Sigmoid colon (tissue), 7 donors: ENCODE results near the gene JAM2. TPM values are rescaled to one million over a fixed set of nuclear protein-coding genes. Genes with fewer than 3 reads are reported as not detected.
"Not testable (repeated sequence)": the region's sequence is repeated elsewhere in the genome, so short reads cannot be mapped to it uniquely, and the experiment has no call there.

Source experiments
- DNase-seq: peaks from one replicate; pipeline ENCODE4 v3.0.0-alpha.2; 2019
- H3K27ac ChIP-seq, 4 donors: fragments of 200-600 bp; sonication (generic); one replicate each; pipeline ENCODE4 v1.5.1; 2016 to 2019; ENCODE audit warnings: mild to moderate bottlenecking in 1 of 4
- H3K27me3 ChIP-seq, 3 donors: fragments of 200-600 bp; sonication (generic); one replicate each; pipeline ENCODE4 v1.5.1; 2019; ENCODE audit warnings: mild to moderate bottlenecking in 1 of 3
- H3K36me3 ChIP-seq, 4 donors: fragments of 200-600 bp; sonication (generic); one replicate each; pipeline ENCODE4 v1.5.1; 2016 to 2019
- H3K4me1 ChIP-seq, 4 donors: fragments of 200-600 bp; sonication (generic); one replicate each; pipeline ENCODE4 v1.5.1; 2017 to 2019
- H3K4me3 ChIP-seq, 4 donors: fragments of 200-600 bp; sonication (generic); one replicate each; pipeline ENCODE4 v1.5.1; 2017 to 2019; ENCODE audit warnings: mild to moderate bottlenecking in 2 of 4, moderate library complexity in 1 of 4
- H3K9me3 ChIP-seq, 4 donors: fragments of 200-600 bp in 3 of 4; sonication (generic) in 3 of 4; one replicate each; pipeline versions ENCODE4 v1.5.1 to v1.6.1; 2013 to 2019
- CTCF ChIP-seq, 4 experiments: fragments of 450-650 bp in 3 of 4; fragments of 200-600 bp in 1 of 4; IDR thresholded peaks; one replicate each; pipeline ENCODE4 v1.5.1; 2016 to 2019; ENCODE audit warnings: antibody characterized with exemption in 4 of 4, mild to moderate bottlenecking in 3 of 4, moderate library complexity in 2 of 4
- EP300 ChIP-seq, 4 donors: sonication (generic); formaldehyde crosslinking; IDR thresholded peaks; one replicate each; pipeline ENCODE4 v1.6.1; 2017; ENCODE audit warnings: antibody characterized with exemption in 4 of 4
- POLR2A ChIP-seq, 2 donors: fragments of 450-650 bp; IDR thresholded peaks; one replicate each; pipeline ENCODE4 v1.6.1; 2016; ENCODE audit warnings: antibody characterized with exemption in 2 of 2, mild to moderate bottlenecking in 2 of 2, moderate library complexity in 2 of 2
- POLR2AphosphoS5 ChIP-seq, 4 donors: sonication (generic); formaldehyde crosslinking; IDR thresholded peaks; one replicate each; pipeline ENCODE4 v1.6.1; 2017; ENCODE audit warnings: antibody characterized with exemption in 4 of 4
- WGBS, 2 donors: extraction: QIAGEN DNeasy Blood & Tissue Kit; methylation state at CpG; one replicate each; pipeline ENCODE4 v1.1.7; 2013; 5-methylcytosine and 5-hydroxymethylcytosine counted together
- intact Hi-C: fragments of 100-400 bp; cut with DNase I; formaldehyde crosslinking; loops from one replicate; pipeline ENCODE4 v1.15.1; 2023
- polyA plus RNA-seq, 3 donors: library from polyadenylated mRNA; stranded (reverse); fragments of 200-250 nt; gene quantifications; one replicate each; pipeline ENCODE4 v1.2.3, GENCODE V29; 2013
- total RNA-seq, 4 donors: library from RNA; depleted of rRNA; stranded (reverse); fragments of >200 nt; gene quantifications; one replicate each; pipeline ENCODE4 v1.1.0, GENCODE V29; 2016
- donor health status: healthy with polysubstance abuse.
- donor health status: Bipolar disorder and iron deficiency.
- donor health status: healthy.

Gene JAM2
- total and polyA plus RNA-seq, 7 donors = 0.46 to 31.6 (median 13.0) TPM

- Histone ChIP-seq H3K9me3 (no peaks in the 10 kb centered on the region), H3K27me3 (no peaks in the 10 kb centered on the region), H3K27ac (no peak overlapping the region), H3K4me1 (peaks cover 0 to 17% (median 7%) of the 10 kb centered on the region in 4 donors), H3K36me3 (no peaks in the 10 kb centered on the region), H3K4me3 (no peak overlapping the region)
- WGBS, 2 donors = 80 to 81% methylated on average over 3 of the region's 3 CpGs
- DNase-seq = no peak
- intact Hi-C loops = no loop called here
- TF ChIP-seq CTCF (IDR thresholded peaks at IDR 0.05) (no peak), POLR2A (IDR thresholded peaks at IDR 0.05) (no peak), POLR2AphosphoS5 (IDR thresholded peaks at IDR 0.05) (no peak), EP300 (IDR thresholded peaks at IDR 0.05) (no peak)
These were observed 52.9 kb downstream of the JAM2 start for GRCh38 chr21:25691976-25692375.

- 90 to 97% methylated on average over 36 of the region's 36 CpGs for WGBS, 2 donors
- H3K4me1 ChIP-seq, H3K27ac ChIP-seq, H3K4me3 ChIP-seq, intact Hi-C loops, H3K27me3 ChIP-seq, H3K36me3 ChIP-seq, H3K9me3 ChIP-seq, DNase-seq: not testable (repeated sequence)
These were observed 56.4 kb downstream of the JAM2 start for GRCh38 chr21:25695461-25695860.

DNA sequence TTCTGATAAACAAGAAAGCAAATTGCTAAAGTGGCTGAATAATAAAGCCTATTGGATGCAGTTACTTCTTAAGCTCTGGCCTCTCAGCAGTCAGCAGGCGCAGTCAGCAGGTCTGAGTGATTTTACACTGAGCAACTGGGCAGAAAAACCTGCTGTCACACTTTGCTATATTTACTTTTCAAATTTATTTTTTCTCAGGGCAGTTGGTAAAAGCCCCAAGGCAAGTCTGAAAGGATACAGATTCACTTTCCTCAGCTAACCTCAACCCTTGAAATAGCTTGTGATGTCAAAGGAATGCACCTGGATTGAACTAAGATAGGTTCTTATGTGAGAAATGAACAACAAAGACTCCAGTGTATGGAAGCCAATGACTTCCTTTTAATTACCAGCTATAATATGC lies 61.7 kb downstream of the JAM2 start:
- Histone ChIP-seq H3K4me1 (no peaks in the 10 kb centered on the region), H3K9me3 (no peaks in the 10 kb centered on the region), H3K36me3 (peaks cover 0 to 5% (median 0%) of the 10 kb centered on the region in 4 donors), H3K27me3 (no peaks in the 10 kb centered on the region), H3K4me3 (no peak overlapping the region), H3K27ac (no peak overlapping the region)
- WGBS, 2 donors = 96 to 97% methylated on average over 1 of the region's 1 CpG
- no peak for DNase-seq
- TF ChIP-seq EP300 (IDR thresholded peaks at IDR 0.05) (no peak), POLR2A (IDR thresholded peaks at IDR 0.05) (no peak), CTCF (IDR thresholded peaks at IDR 0.05) (no peak), POLR2AphosphoS5 (IDR thresholded peaks at IDR 0.05) (no peak)
- intact Hi-C loops = no loop called here

GRCh38 chr21:25701529-25701928 lies 62.5 kb downstream of the JAM2 start:
- Histone ChIP-seq H3K4me3 (no peak overlapping the region), H3K9me3 (no peaks in the 10 kb centered on the region), H3K27me3 (no peaks in the 10 kb centered on the region), H3K4me1 (no peaks in the 10 kb centered on the region), H3K36me3 (peaks cover 0 to 5% (median 0%) of the 10 kb centered on the region in 4 donors), H3K27ac (peak overlapping the region in 1 of 4 donors; percentile 18)
- intact Hi-C loops = no loop called here
- 38 to 70% methylated on average over 4 of the region's 4 CpGs for WGBS, 2 donors
- no peak for DNase-seq
- no peak for TF ChIP-seq POLR2AphosphoS5 (IDR thresholded peaks at IDR 0.05)
- no peak for TF ChIP-seq CTCF (IDR thresholded peaks at IDR 0.05)
- TF ChIP-seq POLR2A (IDR thresholded peaks at IDR 0.05) = no peak
- no peak for TF ChIP-seq EP300 (IDR thresholded peaks at IDR 0.05)

DNA sequence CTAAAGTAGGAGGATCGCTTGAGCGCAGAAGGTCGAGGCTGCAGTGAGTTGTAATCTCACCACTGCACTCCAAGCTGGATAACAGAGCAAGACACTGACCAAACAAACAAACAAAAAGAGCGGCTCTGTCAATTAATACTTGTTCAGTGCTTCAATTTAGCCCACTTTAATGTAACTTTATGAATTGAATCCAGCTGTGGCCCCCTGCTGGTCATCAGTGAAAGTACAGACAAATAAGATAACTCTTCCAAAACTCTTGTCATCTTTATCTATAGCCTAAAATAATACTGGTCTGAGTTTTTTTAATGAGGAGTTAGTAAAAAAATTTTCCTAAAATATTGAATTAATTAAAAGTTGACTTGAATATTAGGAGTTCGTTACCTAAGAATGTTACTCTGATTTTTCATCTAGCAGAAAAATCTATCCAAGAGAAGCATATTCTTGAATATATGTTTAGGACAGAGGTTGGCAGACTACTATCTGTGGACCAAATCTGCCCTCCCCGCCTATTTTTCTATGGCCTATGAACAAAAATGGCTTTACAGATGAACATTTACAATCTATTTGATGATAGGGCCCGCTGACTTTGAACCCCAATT lies 69.5 kb downstream of the JAM2 start:
- Histone ChIP-seq H3K4me3 (no peak overlapping the region), H3K36me3 (peaks cover 0 to 12% (median 0%) of the 10 kb centered on the region in 4 donors), H3K4me1 (no peaks in the 10 kb centered on the region), H3K9me3 (no peaks in the 10 kb centered on the region), H3K27ac (no peak overlapping the region), H3K27me3 (no peaks in the 10 kb centered on the region)
- WGBS, 2 donors = 58 to 68% methylated on average over 7 of the region's 7 CpGs
- no peak for TF ChIP-seq POLR2AphosphoS5 (IDR thresholded peaks at IDR 0.05)
- TF ChIP-seq CTCF (IDR thresholded peaks at IDR 0.05) = peak; percentile 55 to 88 (median 65)
- no peak for DNase-seq
- intact Hi-C loops = loop anchor here (1.0 kb wide), 1 partner anchor 100 kb away; no protein-coding TSS in a partner anchor
